Measurements from ENCODE around the gene MAVS.

DNA sequence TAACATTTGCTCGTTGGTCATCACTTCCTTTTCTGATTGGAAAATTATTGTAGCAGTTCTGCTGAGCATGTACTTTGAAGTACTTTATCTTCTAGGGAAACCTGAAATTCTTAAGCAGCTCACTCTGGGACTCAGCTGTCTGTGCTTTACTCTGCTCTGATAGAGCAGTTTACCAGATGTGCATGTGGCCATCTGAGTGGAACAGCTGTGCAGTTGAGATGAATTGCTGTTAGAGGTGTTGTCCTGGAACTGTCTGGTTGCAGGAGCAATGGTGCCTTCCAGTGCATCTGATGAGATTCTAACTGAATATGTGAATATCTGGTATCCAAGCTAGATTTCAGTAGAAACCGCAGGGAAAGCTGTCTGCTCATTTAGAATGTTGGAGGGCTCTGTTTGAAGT, 69.7 kb downstream of the MAVS start:
- no peak for TF ChIP-seq POLR2A (IDR thresholded peaks at IDR 0.05)
- TF ChIP-seq, protein P1, sequence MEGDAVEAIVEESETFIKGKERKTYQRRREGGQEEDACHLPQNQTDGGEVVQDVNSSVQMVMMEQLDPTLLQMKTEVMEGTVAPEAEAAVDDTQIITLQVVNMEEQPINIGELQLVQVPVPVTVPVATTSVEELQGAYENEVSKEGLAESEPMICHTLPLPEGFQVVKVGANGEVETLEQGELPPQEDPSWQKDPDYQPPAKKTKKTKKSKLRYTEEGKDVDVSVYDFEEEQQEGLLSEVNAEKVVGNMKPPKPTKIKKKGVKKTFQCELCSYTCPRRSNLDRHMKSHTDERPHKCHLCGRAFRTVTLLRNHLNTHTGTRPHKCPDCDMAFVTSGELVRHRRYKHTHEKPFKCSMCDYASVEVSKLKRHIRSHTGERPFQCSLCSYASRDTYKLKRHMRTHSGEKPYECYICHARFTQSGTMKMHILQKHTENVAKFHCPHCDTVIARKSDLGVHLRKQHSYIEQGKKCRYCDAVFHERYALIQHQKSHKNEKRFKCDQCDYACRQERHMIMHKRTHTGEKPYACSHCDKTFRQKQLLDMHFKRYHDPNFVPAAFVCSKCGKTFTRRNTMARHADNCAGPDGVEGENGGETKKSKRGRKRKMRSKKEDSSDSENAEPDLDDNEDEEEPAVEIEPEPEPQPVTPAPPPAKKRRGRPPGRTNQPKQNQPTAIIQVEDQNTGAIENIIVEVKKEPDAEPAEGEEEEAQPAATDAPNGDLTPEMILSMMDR (IDR thresholded peaks at IDR 0.05): no peak
